H1 (cell line): ENCODE data around the gene RBM38. TPM values are rescaled to one million over a fixed set of nuclear protein-coding genes. Genes with fewer than 3 reads are reported as not detected.

ENCODE experiments used
- CTCF ChIA-PET: fragments of 300-600 bp; sonication (Branson Sonifier 250); formaldehyde crosslinking; loops from one replicate; lab custom pipeline; 2021; ENCODE audit not compliant: partially characterized antibody; lab: Charles Lee
- POLR2A ChIA-PET: fragments of 300-600 bp; sonication (Branson Sonifier 250); formaldehyde crosslinking; loops from one replicate; lab custom pipeline; 2021; ENCODE audit warnings: inconsistent platforms; ENCODE audit not compliant: partially characterized antibody; lab: Charles Lee
- DNase-seq, 2 experiments: peaks; one replicate each; pipeline versions ENCODE4 v3.0.0 to v3.0.0-alpha.2; 2010 to 2022; ENCODE audit warnings: low spot score in 2 of 2, low read depth in 1 of 2, mixed read lengths in 1 of 2
- FAIRE-seq: peaks from 2 replicates; lab custom pipeline; 2011; peaks lifted over from hg19 to GRCh38; lab: Jason Lieb, UNC
- H2AFZ ChIP-seq: 2 replicates; pipeline ENCODE4 v1.8.1; 2012; ENCODE audit warnings: low read length, inconsistent platforms
- H2AK5ac ChIP-seq: 2 replicates; pipeline ENCODE4 v1.6.1; 2013; ENCODE audit warnings: low read depth, low read length
- H2BK120ac ChIP-seq: replicated peaks from 2 replicates; pipeline ENCODE3; 2013; ENCODE audit warnings: low read depth, low read length, inconsistent platforms
- H2BK12ac ChIP-seq: 2 replicates; pipeline ENCODE4 v1.6.1; 2013; ENCODE audit warnings: low read depth, low read length
- H2BK15ac ChIP-seq: 2 replicates; pipeline ENCODE4 v1.6.1; 2013; ENCODE audit warnings: low read length
- H2BK20ac ChIP-seq: 2 replicates; pipeline ENCODE4 v1.6.1; 2013; ENCODE audit warnings: low read length
- H2BK5ac ChIP-seq: 2 replicates; pipeline ENCODE4 v1.6.1; 2013; ENCODE audit warnings: low read depth, low read length
- H3K14ac ChIP-seq: 2 replicates; pipeline ENCODE4 v1.6.1; 2013; ENCODE audit warnings: inconsistent platforms; ENCODE audit not compliant: insufficient read length
- H3K18ac ChIP-seq: 2 replicates; pipeline ENCODE4 v1.6.1; 2013; ENCODE audit warnings: low read length; ENCODE audit errors: extremely low read depth
- H3K23ac ChIP-seq: 2 replicates; pipeline ENCODE4 v1.6.1; 2013; ENCODE audit warnings: inconsistent platforms; ENCODE audit not compliant: insufficient read length
- H3K23me2 ChIP-seq: 2 replicates; pipeline ENCODE4 v1.6.1; 2013; ENCODE audit warnings: low read depth, low read length
- H3K27ac ChIP-seq: 2 replicates; pipeline ENCODE4 v1.6.1; 2011; ENCODE audit warnings: low read depth, low read length, inconsistent platforms
- H3K27me3 ChIP-seq, 4 experiments: replicated peaks in 1 of 4; 1 replicate in 1 of 4; 2 replicates in 3 of 4; pipeline versions ENCODE4 v1.6.1 to v1.8.1; 2011 to 2013; ENCODE audit warnings: low read length in 3 of 4, mild to moderate bottlenecking in 3 of 4, inconsistent platforms in 2 of 4, mixed read lengths in 2 of 4, moderate library complexity in 1 of 4; ENCODE audit not compliant: control insufficient read depth in 3 of 4, insufficient read depth in 3 of 4; ENCODE audit errors: extremely low read depth in 1 of 4
- H3K36me3 ChIP-seq, 4 experiments: 2 replicates each; pipeline versions ENCODE4 v1.6.1 to v1.8.1; 2011 to 2013; ENCODE audit warnings: mild to moderate bottlenecking in 4 of 4, low read length in 3 of 4, moderate library complexity in 2 of 4, control low read depth in 1 of 4, inconsistent platforms in 1 of 4; ENCODE audit not compliant: insufficient read depth in 4 of 4, control insufficient read depth in 2 of 4
- H3K4ac ChIP-seq: replicated peaks from 2 replicates; pipeline ENCODE3; 2013; ENCODE audit warnings: low read length, low read depth, mixed read lengths, inconsistent platforms; ENCODE audit not compliant: insufficient read length
- H3K4me1 ChIP-seq, 4 experiments: replicated peaks in 1 of 4; 1 replicate in 1 of 4; 2 replicates in 3 of 4; pipeline versions ENCODE4 v1.6.1 to v1.8.1; 2011 to 2013; ENCODE audit warnings: low read length in 3 of 4, inconsistent platforms in 2 of 4, mixed read lengths in 1 of 4; ENCODE audit not compliant: insufficient read depth in 4 of 4, control insufficient read depth in 3 of 4
- H3K4me2 ChIP-seq, 2 experiments: 2 replicates each; pipeline versions ENCODE4 v1.6.1 to v1.8.1; 2011 to 2013; ENCODE audit warnings: low read depth in 2 of 2, low read length in 2 of 2, control low read depth in 1 of 2, inconsistent platforms in 1 of 2, mild to moderate bottlenecking in 1 of 2; ENCODE audit not compliant: insufficient read depth in 1 of 2
- H3K4me3 ChIP-seq, 4 experiments: fragments of 200-600, 300-600 bp in 1 of 4; sonication (generic), shearing (Covaris generic), sonication (Bioruptor Twin) in 1 of 4; 2 replicates each; pipeline versions ENCODE4 v1.5.1 to v1.8.1; 2011 to 2016; ENCODE audit warnings: low read length in 4 of 4, low read depth in 3 of 4, control low read depth in 2 of 4, inconsistent platforms in 2 of 4, mild to moderate bottlenecking in 2 of 4, mixed read lengths in 1 of 4, moderate library complexity in 1 of 4; ENCODE audit not compliant: insufficient read depth in 2 of 4; ENCODE audit errors: extremely low read depth in 1 of 4
- H3K56ac ChIP-seq: replicated peaks from 2 replicates; pipeline ENCODE3; 2013; ENCODE audit warnings: low read depth, mild to moderate bottlenecking, mixed read lengths, low read length, inconsistent platforms; ENCODE audit not compliant: insufficient read length
- H3K79me1 ChIP-seq: 2 replicates; pipeline ENCODE4 v1.6.1; 2013; ENCODE audit warnings: low read depth, low read length, control low read depth
- H3K79me2 ChIP-seq, 2 experiments: 2 replicates each; pipeline versions ENCODE4 v1.6.1 to v1.8.1; 2012 to 2013; ENCODE audit warnings: low read length in 2 of 2, mild to moderate bottlenecking in 2 of 2, inconsistent platforms in 1 of 2; ENCODE audit not compliant: insufficient read depth in 2 of 2, control insufficient read depth in 1 of 2
- H3K9ac ChIP-seq, 4 experiments: replicated peaks in 1 of 4; 1 replicate in 1 of 4; 2 replicates in 3 of 4; pipeline versions ENCODE4 v1.6.1 to v1.8.1; 2011 to 2013; ENCODE audit warnings: low read depth in 3 of 4, low read length in 3 of 4, control low read depth in 2 of 4, mild to moderate bottlenecking in 2 of 4, moderate library complexity in 2 of 4, inconsistent platforms in 1 of 4; ENCODE audit errors: extremely low read depth in 1 of 4
- H3K9me3 ChIP-seq, 2 experiments: 2 replicates each; pipeline versions ENCODE4 v1.6.1 to v1.8.1; 2012 to 2013; ENCODE audit warnings: mild to moderate bottlenecking in 2 of 2, moderate library complexity in 2 of 2, control low read depth in 1 of 2, inconsistent platforms in 1 of 2, low read depth in 1 of 2, low read length in 1 of 2, mixed read lengths in 1 of 2; ENCODE audit not compliant: insufficient read depth in 2 of 2
- H4K20me1 ChIP-seq, 2 experiments: replicated peaks in 1 of 2; 2 replicates each; pipeline versions ENCODE3 to v1.8.1; 2011 to 2013; ENCODE audit warnings: inconsistent platforms in 2 of 2, low read length in 2 of 2, mild to moderate bottlenecking in 1 of 2; ENCODE audit not compliant: insufficient read depth in 2 of 2, control insufficient read depth in 1 of 2
- H4K5ac ChIP-seq: 2 replicates; pipeline ENCODE4 v1.6.1; 2013; ENCODE audit warnings: low read length, low read depth, mixed read lengths, inconsistent platforms; ENCODE audit not compliant: insufficient read length
- H4K8ac ChIP-seq: 2 replicates; pipeline ENCODE4 v1.8.0; 2013; ENCODE audit warnings: mild to moderate bottlenecking, moderate library complexity, low read length, inconsistent platforms; ENCODE audit not compliant: insufficient read depth; ENCODE audit errors: extremely low read depth
- H4K91ac ChIP-seq: replicated peaks from 2 replicates; pipeline ENCODE3; 2013; ENCODE audit warnings: low read length, mixed read lengths, inconsistent platforms; ENCODE audit not compliant: insufficient read length
- ASH2L ChIP-seq: fragments of 200-600, 300-600 bp; sonication (generic); IDR thresholded peaks from one replicate; pipeline ENCODE4 v1.7.1; 2017; ENCODE audit warnings: low read length
- BRCA1 ChIP-seq: IDR thresholded peaks from 2 replicates; pipeline ENCODE4 v1.6.1; 2012; ENCODE audit warnings: low read depth, low read length, improper control_type of control experiment
- CHD1 ChIP-seq: IDR thresholded peaks from 2 replicates; pipeline ENCODE4 v1.6.1; 2012; ENCODE audit warnings: low read depth, low read length, improper control_type of control experiment
- CREB1 ChIP-seq: IDR thresholded peaks from 2 replicates; pipeline ENCODE4 v1.6.1; 2012; ENCODE audit warnings: inconsistent platforms
- HDAC2 ChIP-seq, 2 experiments: fragments of 300-600 bp in 1 of 2; sonication (generic) in 1 of 2; IDR thresholded peaks; 2 replicates each; pipeline ENCODE4 v1.6.1; 2011 to 2012; ENCODE audit warnings: low read depth in 2 of 2, low read length in 2 of 2, mild to moderate bottlenecking in 2 of 2, moderate library complexity in 2 of 2, borderline replicate concordance in 1 of 2, inconsistent platforms in 1 of 2
- HDAC6 ChIP-seq: IDR thresholded peaks from one replicate; pipeline ENCODE4 v1.7.1; 2012; ENCODE audit warnings: low read depth, mild to moderate bottlenecking, inconsistent platforms, low read length, moderate library complexity
- SIN3A ChIP-seq, 2 experiments: IDR thresholded peaks in 1 of 2; conservative IDR thresholded peaks in 1 of 2; 2 replicates each; pipeline ENCODE4 v1.6.1; 2011 to 2012; ENCODE audit warnings: low read length in 2 of 2, improper control_type of control experiment in 1 of 2, low read depth in 1 of 2, mild to moderate bottlenecking in 1 of 2
- WGBS, 2 experiments: shearing (Covaris generic) in 1 of 2; methylation state at CpG; one replicate each; pipeline versions ENCODE4 v1.1.6 to v1.1.7; 2013 to 2015; ENCODE audit warnings: low lambda C conversion rate in 2 of 2, mixed read lengths in 2 of 2, inconsistent platforms in 1 of 2, low coverage in 1 of 2, missing lambda C conversion rate in 1 of 2; ENCODE audit not compliant: insufficient replicate concordance in 2 of 2, insufficient coverage in 1 of 2, insufficient read length in 1 of 2; ENCODE audit errors: extremely low coverage in 1 of 2, missing lambda C conversion rate in 1 of 2; 5-methylcytosine and 5-hydroxymethylcytosine counted together
- polyA plus RNA-seq, 7 experiments: library from polyadenylated mRNA; depleted of rRNA in 3 of 7; stranded (reverse) in 5 of 7; unstranded in 2 of 7; fragments of >200 nt in 5 of 7; fragments of 200-250 nt in 2 of 7; gene quantifications; 1 replicate in 5 of 7; 2 replicates in 1 of 7; 4 replicates in 1 of 7; pipeline versions ENCODE4 v1.2.1 to v1.2.3, GENCODE V29; 2011 to 2013; ENCODE audit warnings: missing spikeins in 2 of 7, mixed read lengths in 2 of 7
- total RNA-seq: library from RNA; stranded (reverse); fragmentation: NEBNext Ultra II Directional; extraction: Animal tissue kit (Norgen Biotek cat#: 25700); gene quantifications from 2 replicates; pipeline ENCODE4 v1.2.1, GENCODE V29; 2021

The RBM38 gene
- total and polyA plus RNA-seq, 2 of the 8 experiments (the other 6 are each of a cell fraction or from before 2014, with no cell fraction given): 57.7 to 109 TPM

DNA sequence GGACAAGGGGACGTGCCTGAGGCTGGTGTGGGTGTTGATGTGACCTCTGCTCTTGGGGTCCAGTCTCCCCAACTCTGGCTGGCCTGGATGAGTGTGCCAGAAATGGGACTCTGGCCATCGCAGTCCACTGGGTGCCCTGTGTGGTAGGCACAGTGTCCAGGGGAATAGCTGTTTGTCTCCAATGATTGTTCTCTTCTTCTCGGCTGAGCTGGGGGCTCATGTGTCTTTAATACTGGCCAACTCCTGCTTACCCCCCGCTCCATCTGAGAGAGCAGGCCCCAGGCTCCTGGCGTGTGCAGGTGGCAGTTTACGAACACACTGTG is 45.0 kb downstream of the RBM38 start:
- Histone ChIP-seq H3K27ac (no peak overlapping the region), H3K4ac (no peak overlapping the region), H3K18ac (no peak overlapping the region), H3K36me3 (no peaks in the 10 kb centered on the region), H2BK15ac (peak overlapping the region; percentile 61; the same call in 1 of the 2 replicates), H2BK120ac (no peak overlapping the region), H2AK5ac (peak overlapping the region; percentile 39; the same call in 1 of the 2 replicates), H3K9ac (no peak overlapping the region), H4K20me1 (no peaks in the 10 kb centered on the region), H3K9me3 (no peaks in the 10 kb centered on the region), H3K4me2 (no peak overlapping the region), H3K79me1 (no peaks in the 10 kb centered on the region), H3K14ac (no peak overlapping the region), H3K79me2 (no peaks in the 10 kb centered on the region), H3K27me3 (no peaks in the 10 kb centered on the region), H4K5ac (no peak overlapping the region), H3K4me1 (peaks cover 0 to 18% (median 12%) of the 10 kb centered on the region in 4 experiments; a peak in 6 of 7 replicates), H3K56ac (no peak overlapping the region), H2BK12ac (peak overlapping the region; percentile 94), H3K23ac (no peak overlapping the region), H2BK20ac (no peak overlapping the region), H2BK5ac (peak overlapping the region; percentile 35; the same call in 1 of the 2 replicates), H3K4me3 (no peak overlapping the region), H3K23me2 (no peaks in the 10 kb centered on the region), H2AFZ (no peak overlapping the region), H4K91ac (peak overlapping the region; percentile 69), H4K8ac (no peak overlapping the region)
- 84% methylated on average over 6 of the region's 6 CpGs; no CpG with 5 or more reads in 1 of the 2 experiments for WGBS, 2 experiments
- ChIA-PET CTCF (interaction anchor here (0.9 to 3.0 kb wide), 7 partner anchors 10 to 78 kb away, joined by 3 to 18 read pairs (median 4); no protein-coding TSS in a partner anchor), POLR2A (interaction anchor here (0.6 kb wide), 1 partner anchor 23 kb away, joined by 3 read pairs; no protein-coding TSS in a partner anchor)
- no peak for TF ChIP-seq SIN3A (conservative IDR thresholded peaks at IDR 0.05 in 1 of 2, IDR thresholded peaks at IDR 0.05 in 1 of 2; ENCODE audit: low read depth in 1 of 2, low read length in 2 of 2)
- TF ChIP-seq CHD1: no peak
- no peak for TF ChIP-seq BRCA1
- TF ChIP-seq ASH2L: no peak
- TF ChIP-seq CREB1: no peak
- TF ChIP-seq HDAC6: no peak
- no peak for TF ChIP-seq HDAC2 (IDR thresholded peaks at IDR 0.05; ENCODE audit: borderline replicate concordance in 1 of 2, low read depth in 2 of 2, low read length in 2 of 2)
- FAIRE-seq: no peak
- no peak for DNase-seq
